ENCODE measurements around the gene ANO7. TPM values are rescaled to one million over a fixed set of nuclear protein-coding genes. Genes with fewer than 3 reads are reported as not detected.
A peak's percentile ranks its signal among the peaks of the same experiment; 100 is the strongest.

Gene ANO7
- total and polyA plus RNA-seq, 2 of the 8 experiments (the other 6 are each of a cell fraction or from before 2014, with no cell fraction given), result 3.2 to 6.9 TPM

DNA sequence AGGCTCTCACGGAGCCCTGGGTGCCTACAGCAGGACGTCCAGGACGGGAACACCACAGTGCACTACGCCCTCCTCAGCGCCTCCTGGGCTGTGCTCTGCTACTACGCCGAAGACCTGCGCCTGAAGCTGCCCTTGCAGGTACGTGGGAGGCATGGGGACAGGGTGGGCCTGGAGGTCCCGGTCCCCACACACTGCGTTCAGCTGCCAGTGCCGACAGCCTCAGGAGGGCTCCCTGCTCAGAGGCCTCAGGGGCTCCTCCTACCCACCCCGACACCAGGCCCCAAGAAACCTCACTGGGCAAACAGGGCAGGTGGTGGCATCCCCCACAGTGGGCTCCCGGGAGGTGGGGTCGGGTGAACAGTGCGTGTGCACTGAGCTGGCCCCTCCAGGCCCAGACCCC, 10.8 kb downstream of the ANO7 start:
- H3K4me3 ChIP-seq (ENCODE audit: extremely low read depth in 1 of 4, insufficient read depth in 2 of 4, low read depth in 3 of 4, low read length in 4 of 4), result no peak overlapping the region
- no peak overlapping the region for H3K4me2 ChIP-seq (ENCODE audit: insufficient read depth in 1 of 2, low read depth in 2 of 2, low read length in 2 of 2)
- no peak overlapping the region for H3K14ac ChIP-seq (ENCODE audit: insufficient read length)
- no peak overlapping the region for H2BK5ac ChIP-seq (ENCODE audit: low read depth, low read length)
- H3K23ac ChIP-seq (ENCODE audit: insufficient read length), result no peak overlapping the region
- no peak overlapping the region for H2AFZ ChIP-seq (ENCODE audit: low read length)
- no peaks in the 10 kb centered on the region; a peak in 1 of 7 replicates for H3K27me3 ChIP-seq (replicated peaks in 1 of 4; ENCODE audit: control insufficient read depth in 3 of 4, extremely low read depth in 1 of 4, insufficient read depth in 3 of 4, low read length in 3 of 4)
- ChIA-PET POLR2A (ENCODE audit: partially characterized antibody) (no interaction called here), CTCF (ENCODE audit: partially characterized antibody) (interaction anchor here (1.2 kb wide), 1 partner anchor 22 kb away, joined by 3 read pairs; no protein-coding TSS in a partner anchor)
- no peak overlapping the region for H2BK15ac ChIP-seq (ENCODE audit: low read length)
- H3K79me1 ChIP-seq (ENCODE audit: low read depth, low read length), result no peaks in the 10 kb centered on the region
- WGBS, 2 experiments (ENCODE audit: extremely low coverage in 1 of 2, insufficient coverage in 1 of 2, insufficient read length in 1 of 2, insufficient replicate concordance in 2 of 2, low coverage in 1 of 2, low lambda C conversion rate in 2 of 2, missing lambda C conversion rate in 1 of 2), result 81% methylated on average over 14 of the region's 16 CpGs; no CpG with 5 or more reads in 1 of the 2 experiments
- TF ChIP-seq, protein P1, sequence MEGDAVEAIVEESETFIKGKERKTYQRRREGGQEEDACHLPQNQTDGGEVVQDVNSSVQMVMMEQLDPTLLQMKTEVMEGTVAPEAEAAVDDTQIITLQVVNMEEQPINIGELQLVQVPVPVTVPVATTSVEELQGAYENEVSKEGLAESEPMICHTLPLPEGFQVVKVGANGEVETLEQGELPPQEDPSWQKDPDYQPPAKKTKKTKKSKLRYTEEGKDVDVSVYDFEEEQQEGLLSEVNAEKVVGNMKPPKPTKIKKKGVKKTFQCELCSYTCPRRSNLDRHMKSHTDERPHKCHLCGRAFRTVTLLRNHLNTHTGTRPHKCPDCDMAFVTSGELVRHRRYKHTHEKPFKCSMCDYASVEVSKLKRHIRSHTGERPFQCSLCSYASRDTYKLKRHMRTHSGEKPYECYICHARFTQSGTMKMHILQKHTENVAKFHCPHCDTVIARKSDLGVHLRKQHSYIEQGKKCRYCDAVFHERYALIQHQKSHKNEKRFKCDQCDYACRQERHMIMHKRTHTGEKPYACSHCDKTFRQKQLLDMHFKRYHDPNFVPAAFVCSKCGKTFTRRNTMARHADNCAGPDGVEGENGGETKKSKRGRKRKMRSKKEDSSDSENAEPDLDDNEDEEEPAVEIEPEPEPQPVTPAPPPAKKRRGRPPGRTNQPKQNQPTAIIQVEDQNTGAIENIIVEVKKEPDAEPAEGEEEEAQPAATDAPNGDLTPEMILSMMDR (IDR thresholded peaks at IDR 0.05; ENCODE audit: control extremely low read depth in 1 of 3, insufficient read depth in 1 of 3, low read depth in 1 of 3, low read length in 3 of 3), result peak in 1 of 3 experiments; percentile 1; a peak in 1 of 4 replicates
- TF ChIP-seq, protein P2, sequence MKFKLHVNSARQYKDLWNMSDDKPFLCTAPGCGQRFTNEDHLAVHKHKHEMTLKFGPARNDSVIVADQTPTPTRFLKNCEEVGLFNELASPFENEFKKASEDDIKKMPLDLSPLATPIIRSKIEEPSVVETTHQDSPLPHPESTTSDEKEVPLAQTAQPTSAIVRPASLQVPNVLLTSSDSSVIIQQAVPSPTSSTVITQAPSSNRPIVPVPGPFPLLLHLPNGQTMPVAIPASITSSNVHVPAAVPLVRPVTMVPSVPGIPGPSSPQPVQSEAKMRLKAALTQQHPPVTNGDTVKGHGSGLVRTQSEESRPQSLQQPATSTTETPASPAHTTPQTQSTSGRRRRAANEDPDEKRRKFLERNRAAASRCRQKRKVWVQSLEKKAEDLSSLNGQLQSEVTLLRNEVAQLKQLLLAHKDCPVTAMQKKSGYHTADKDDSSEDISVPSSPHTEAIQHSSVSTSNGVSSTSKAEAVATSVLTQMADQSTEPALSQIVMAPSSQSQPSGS (IDR thresholded peaks at IDR 0.05; ENCODE audit: low read length), result no peak
- TF ChIP-seq SIN3A (conservative IDR thresholded peaks at IDR 0.05 in 1 of 2, IDR thresholded peaks at IDR 0.05 in 1 of 2; ENCODE audit: low read depth in 1 of 2, low read length in 2 of 2), result no peak
- peaks cover 0 to 3% of the 10 kb centered on the region in 2 experiments for H4K20me1 ChIP-seq (replicated peaks in 1 of 2; ENCODE audit: control insufficient read depth in 1 of 2, insufficient read depth in 2 of 2, low read length in 2 of 2)
- peak overlapping the region; percentile 85 for H4K8ac ChIP-seq (ENCODE audit: extremely low read depth, insufficient read depth, low read length)
- no peak overlapping the region for H3K4ac ChIP-seq (replicated peaks; ENCODE audit: insufficient read length, low read depth, low read length)
- no peak overlapping the region for H3K56ac ChIP-seq (replicated peaks; ENCODE audit: insufficient read length, low read depth, low read length)
- FAIRE-seq (no peak), DNase-seq (ENCODE audit: low read depth in 1 of 2, low spot score in 2 of 2) (peak in 1 of 2 experiments; percentile 47)
- H2BK120ac ChIP-seq (replicated peaks; ENCODE audit: low read depth, low read length), result no peak overlapping the region
- H3K23me2 ChIP-seq (ENCODE audit: low read depth, low read length), result no peaks in the 10 kb centered on the region
- H3K4me1 ChIP-seq (replicated peaks in 1 of 4; ENCODE audit: control insufficient read depth in 3 of 4, insufficient read depth in 4 of 4, low read length in 3 of 4), result no peaks in the 10 kb centered on the region; a peak in 1 of 7 replicates
- H3K36me3 ChIP-seq (ENCODE audit: control insufficient read depth in 2 of 4, insufficient read depth in 4 of 4, low read length in 3 of 4), result no peaks in the 10 kb centered on the region
- no peak overlapping the region for H3K9ac ChIP-seq (replicated peaks in 1 of 4; ENCODE audit: extremely low read depth in 1 of 4, low read depth in 3 of 4, low read length in 3 of 4)
- no peak overlapping the region; the same call in 1 of the 2 replicates for H3K27ac ChIP-seq (ENCODE audit: low read depth, low read length)
- no peak overlapping the region for H3K18ac ChIP-seq (ENCODE audit: extremely low read depth, low read length)
- H3K79me2 ChIP-seq (ENCODE audit: control insufficient read depth in 1 of 2, insufficient read depth in 2 of 2, low read length in 2 of 2), result no peaks in the 10 kb centered on the region
- H4K91ac ChIP-seq (replicated peaks; ENCODE audit: insufficient read length, low read length), result no peak overlapping the region
- H3K9me3 ChIP-seq (ENCODE audit: insufficient read depth in 2 of 2, low read depth in 1 of 2, low read length in 1 of 2), result no peaks in the 10 kb centered on the region
- H2BK20ac ChIP-seq (ENCODE audit: low read length), result no peak overlapping the region
- H2AK5ac ChIP-seq (ENCODE audit: low read depth, low read length), result no peak overlapping the region
- no peak overlapping the region for H2BK12ac ChIP-seq (ENCODE audit: low read depth, low read length)
- no peak overlapping the region for H4K5ac ChIP-seq (ENCODE audit: insufficient read length, low read depth, low read length)
